Fibroblast of mammary gland (primary cell): ENCODE data around the gene TMEM164.

Experiments
- DNase-seq: peaks from one replicate; pipeline ENCODE4 v3.0.0-alpha.2; 2010; ENCODE audit warnings: low read depth
- H3K4me3 ChIP-seq: 2 replicates; pipeline ENCODE4 v1.5.1; 2011; ENCODE audit warnings: low read depth, mild to moderate bottlenecking, low read length, moderate library complexity; ENCODE audit not compliant: control insufficient read depth
- TF ChIP-seq, protein P1 (sequence below): conservative IDR thresholded peaks from 2 replicates; pipeline ENCODE4 v1.5.1; 2011; ENCODE audit warnings: low read depth, low read length, inconsistent platforms; ENCODE audit not compliant: control insufficient read depth, insufficient read depth

Gene TMEM164

GRCh38 chrX:110182865-110183264 lies 180.0 kb downstream of the TMEM164 start:
- no peak overlapping the region for H3K4me3 ChIP-seq
- TF ChIP-seq, protein P1, sequence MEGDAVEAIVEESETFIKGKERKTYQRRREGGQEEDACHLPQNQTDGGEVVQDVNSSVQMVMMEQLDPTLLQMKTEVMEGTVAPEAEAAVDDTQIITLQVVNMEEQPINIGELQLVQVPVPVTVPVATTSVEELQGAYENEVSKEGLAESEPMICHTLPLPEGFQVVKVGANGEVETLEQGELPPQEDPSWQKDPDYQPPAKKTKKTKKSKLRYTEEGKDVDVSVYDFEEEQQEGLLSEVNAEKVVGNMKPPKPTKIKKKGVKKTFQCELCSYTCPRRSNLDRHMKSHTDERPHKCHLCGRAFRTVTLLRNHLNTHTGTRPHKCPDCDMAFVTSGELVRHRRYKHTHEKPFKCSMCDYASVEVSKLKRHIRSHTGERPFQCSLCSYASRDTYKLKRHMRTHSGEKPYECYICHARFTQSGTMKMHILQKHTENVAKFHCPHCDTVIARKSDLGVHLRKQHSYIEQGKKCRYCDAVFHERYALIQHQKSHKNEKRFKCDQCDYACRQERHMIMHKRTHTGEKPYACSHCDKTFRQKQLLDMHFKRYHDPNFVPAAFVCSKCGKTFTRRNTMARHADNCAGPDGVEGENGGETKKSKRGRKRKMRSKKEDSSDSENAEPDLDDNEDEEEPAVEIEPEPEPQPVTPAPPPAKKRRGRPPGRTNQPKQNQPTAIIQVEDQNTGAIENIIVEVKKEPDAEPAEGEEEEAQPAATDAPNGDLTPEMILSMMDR: no peak
- no peak for DNase-seq

- no peak overlapping the region for H3K4me3 ChIP-seq
- no peak for DNase-seq
- TF ChIP-seq, protein P1: no peak
Observed at GRCh38 chrX:110183314-110183713, 180.4 kb downstream of the TMEM164 start.

DNA sequence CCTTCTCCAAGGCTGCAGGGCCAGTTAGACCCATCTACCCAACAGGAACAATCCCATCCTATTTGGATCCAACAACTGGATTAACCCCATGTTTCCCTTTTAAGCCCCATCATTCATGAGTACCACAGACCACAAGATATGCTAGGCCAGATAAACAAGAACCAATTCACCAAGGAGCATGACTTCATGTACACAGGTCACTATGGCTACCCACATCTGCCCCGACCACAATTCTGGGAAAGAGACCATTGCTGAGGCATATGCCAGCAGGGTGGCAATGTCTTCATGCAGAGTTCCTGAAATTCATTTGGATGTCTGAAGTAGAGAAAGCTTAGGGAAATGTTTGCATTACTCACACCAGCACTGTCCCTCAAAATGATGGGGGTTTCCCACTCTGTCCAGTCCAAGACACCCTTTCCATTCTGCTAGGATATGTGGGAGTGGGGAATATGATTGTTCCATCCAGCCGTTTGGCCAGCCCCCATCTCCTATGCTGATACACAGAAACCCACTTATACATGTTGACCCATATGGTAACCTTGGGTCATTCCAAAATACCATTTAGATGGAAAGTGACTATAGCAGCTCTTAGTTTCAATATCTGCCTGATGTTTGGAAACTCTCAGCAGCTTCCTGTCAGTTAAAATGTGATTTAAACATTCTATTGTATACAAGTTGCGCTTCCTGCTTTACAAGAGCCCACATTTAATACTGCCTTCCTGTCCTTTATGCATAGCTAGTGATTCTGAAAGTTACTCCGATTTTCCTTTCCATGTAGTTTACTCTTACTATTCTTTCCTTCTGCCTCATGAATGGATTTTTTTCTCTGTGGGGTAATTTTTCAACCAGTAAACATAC lies 186.0 kb downstream of the TMEM164 start:
- DNase-seq: no peak
- no peak overlapping the region for H3K4me3 ChIP-seq
- TF ChIP-seq, protein P1: no peak

- TF ChIP-seq, protein P1: no peak
- no peak for DNase-seq
- H3K4me3 ChIP-seq: no peak overlapping the region
Observed at GRCh38 chrX:110192516-110192915, 189.6 kb downstream of the TMEM164 start.

GRCh38 chrX:110194977-110195376 lies 192.1 kb downstream of the TMEM164 start:
- TF ChIP-seq, protein P1: no peak
- no peak overlapping the region for H3K4me3 ChIP-seq
- DNase-seq: no peak

GRCh38 chrX:110201799-110202198 lies 198.9 kb downstream of the TMEM164 start:
- TF ChIP-seq, protein P1: no peak
- peak; percentile 44 for DNase-seq
- no peak overlapping the region for H3K4me3 ChIP-seq
